Left ventricle myocardium inferior (tissue), 1 donor: Measurements from ENCODE around the gene NHLH1. TPM values are rescaled to one million over a fixed set of nuclear protein-coding genes. Genes with fewer than 3 reads are reported as not detected.
A peak's percentile ranks its signal among the peaks of the same experiment; 100 is the strongest.

ENCODE experiments used
- DNase-seq: peaks from one replicate; pipeline ENCODE4 v3.0.0-alpha.2; 2020
- H3K27ac ChIP-seq: fragments of 200-600 bp; replicated peaks from 2 replicates; pipeline ENCODE4 v1.8.0; 2021
- H3K27me3 ChIP-seq: fragments of 200-600 bp; 2 replicates; pipeline ENCODE4 v1.8.0; 2021; ENCODE audit warnings: low read depth
- H3K36me3 ChIP-seq: fragments of 200-600 bp; 2 replicates; pipeline ENCODE4 v1.8.0; 2021
- H3K4me1 ChIP-seq: fragments of 200-600 bp; 2 replicates; pipeline ENCODE4 v1.8.0; 2021
- H3K4me3 ChIP-seq: fragments of 200-600 bp; 2 replicates; pipeline ENCODE4 v1.8.0; 2021; ENCODE audit warnings: mild to moderate bottlenecking, moderate library complexity
- H3K9me3 ChIP-seq: fragments of 200-600 bp; replicated peaks from 2 replicates; pipeline ENCODE4 v1.8.0; 2021
- intact Hi-C: fragments of 100-400 bp; cut with micrococcal nuclease; formaldehyde crosslinking; loops from one replicate; pipeline ENCODE4 v1.11.0; 2022
- total RNA-seq: library from RNA; stranded (reverse); fragmentation: NEBNext Ultra II Directional; extraction: Animal tissue kit (Norgen Biotek cat#: 25700); gene quantifications from one replicate; pipeline ENCODE4 v1.2.1, GENCODE V29; 2021
- TF ChIP-seq, protein P1 (sequence below): fragments of 200-600 bp; IDR thresholded peaks from 2 replicates; pipeline ENCODE4 v1.8.0; 2021; ENCODE audit warnings: antibody characterized with exemption, mild to moderate bottlenecking, borderline replicate concordance
- donor health status: DM: no; HTN: yes; CAD: no; lungs with severe emphysema.

The NHLH1 gene
- total RNA-seq, 1 donor from 2014 or later: not detected

DNA sequence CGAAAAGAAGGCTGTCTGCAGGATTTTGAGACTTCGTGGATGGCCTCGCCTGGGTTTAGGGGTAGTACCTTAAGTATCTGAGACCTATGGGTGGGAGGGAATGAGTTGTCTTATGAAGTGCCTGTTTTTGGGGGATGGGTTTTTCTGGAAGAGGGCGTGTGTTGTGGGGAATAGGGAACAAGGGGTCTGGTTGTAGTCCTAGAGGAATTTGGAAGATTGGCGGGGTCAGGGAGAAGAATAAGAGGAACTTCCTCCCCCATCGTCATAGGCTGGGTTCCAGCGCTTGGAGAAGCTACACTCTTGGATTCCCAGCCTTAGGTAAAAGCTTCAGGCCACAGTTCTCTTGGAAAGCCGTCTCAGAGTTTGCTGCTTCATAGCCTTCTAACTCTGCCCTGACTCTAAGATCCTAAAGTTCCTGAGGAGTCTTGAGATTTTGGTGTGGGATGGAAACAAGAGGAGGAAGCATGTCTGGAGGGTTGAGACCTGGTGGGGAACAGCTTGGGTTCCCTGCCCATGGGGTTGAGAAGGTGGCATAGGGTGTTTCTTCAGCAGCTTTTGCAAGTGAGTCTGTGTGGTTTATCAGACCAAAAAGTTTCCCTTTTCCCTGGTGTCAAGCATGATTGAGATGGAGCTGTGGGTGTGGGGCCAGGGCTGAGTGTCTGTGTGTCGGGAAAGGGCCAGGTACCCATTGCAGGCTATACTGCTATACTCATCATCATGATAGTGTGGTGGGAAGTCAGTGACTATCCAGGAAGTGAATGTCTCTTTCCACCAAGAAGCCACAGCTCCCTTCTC is 35.3 kb downstream of the NHLH1 start:
- no peak for DNase-seq
- peaks cover 55% of the 10 kb centered on the region for H3K4me1 ChIP-seq
- peak overlapping the region; percentile 36 for H3K27ac ChIP-seq
- TF ChIP-seq, protein P1, sequence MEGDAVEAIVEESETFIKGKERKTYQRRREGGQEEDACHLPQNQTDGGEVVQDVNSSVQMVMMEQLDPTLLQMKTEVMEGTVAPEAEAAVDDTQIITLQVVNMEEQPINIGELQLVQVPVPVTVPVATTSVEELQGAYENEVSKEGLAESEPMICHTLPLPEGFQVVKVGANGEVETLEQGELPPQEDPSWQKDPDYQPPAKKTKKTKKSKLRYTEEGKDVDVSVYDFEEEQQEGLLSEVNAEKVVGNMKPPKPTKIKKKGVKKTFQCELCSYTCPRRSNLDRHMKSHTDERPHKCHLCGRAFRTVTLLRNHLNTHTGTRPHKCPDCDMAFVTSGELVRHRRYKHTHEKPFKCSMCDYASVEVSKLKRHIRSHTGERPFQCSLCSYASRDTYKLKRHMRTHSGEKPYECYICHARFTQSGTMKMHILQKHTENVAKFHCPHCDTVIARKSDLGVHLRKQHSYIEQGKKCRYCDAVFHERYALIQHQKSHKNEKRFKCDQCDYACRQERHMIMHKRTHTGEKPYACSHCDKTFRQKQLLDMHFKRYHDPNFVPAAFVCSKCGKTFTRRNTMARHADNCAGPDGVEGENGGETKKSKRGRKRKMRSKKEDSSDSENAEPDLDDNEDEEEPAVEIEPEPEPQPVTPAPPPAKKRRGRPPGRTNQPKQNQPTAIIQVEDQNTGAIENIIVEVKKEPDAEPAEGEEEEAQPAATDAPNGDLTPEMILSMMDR: no peak
- no peaks in the 10 kb centered on the region for H3K9me3 ChIP-seq
- peaks cover 6% of the 10 kb centered on the region for H3K27me3 ChIP-seq
- intact Hi-C loops: no loop called here
- peak overlapping the region; percentile 83 for H3K4me3 ChIP-seq
- H3K36me3 ChIP-seq: no peaks in the 10 kb centered on the region

DNA sequence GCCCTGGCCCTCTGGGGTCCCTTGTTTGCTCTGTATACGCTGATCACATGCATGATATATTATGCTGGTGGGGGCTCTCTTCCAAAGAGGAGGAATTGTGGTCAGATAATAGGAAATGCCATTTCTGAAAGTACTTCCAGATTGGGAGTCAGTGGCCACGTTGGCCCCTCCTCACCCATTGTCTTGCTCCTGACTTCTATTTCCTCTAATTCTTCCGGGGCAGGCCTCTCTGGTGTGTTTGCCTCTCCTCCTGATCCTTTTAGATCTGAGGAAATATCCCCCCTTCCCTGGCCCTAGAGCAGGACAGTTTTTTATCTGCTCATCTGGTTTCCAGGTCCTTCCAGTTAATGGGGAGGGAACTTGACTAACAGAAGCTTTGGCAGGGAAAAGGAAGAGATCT is 36.4 kb downstream of the NHLH1 start:
- Histone ChIP-seq H3K4me1 (peaks cover 55% of the 10 kb centered on the region), H3K27ac (peak overlapping the region; percentile 14), H3K27me3 (peaks cover 6% of the 10 kb centered on the region), H3K4me3 (no peak overlapping the region), H3K36me3 (no peaks in the 10 kb centered on the region), H3K9me3 (no peaks in the 10 kb centered on the region)
- TF ChIP-seq, protein P1: no peak
- DNase-seq: no peak
- intact Hi-C loops: no loop called here

DNA sequence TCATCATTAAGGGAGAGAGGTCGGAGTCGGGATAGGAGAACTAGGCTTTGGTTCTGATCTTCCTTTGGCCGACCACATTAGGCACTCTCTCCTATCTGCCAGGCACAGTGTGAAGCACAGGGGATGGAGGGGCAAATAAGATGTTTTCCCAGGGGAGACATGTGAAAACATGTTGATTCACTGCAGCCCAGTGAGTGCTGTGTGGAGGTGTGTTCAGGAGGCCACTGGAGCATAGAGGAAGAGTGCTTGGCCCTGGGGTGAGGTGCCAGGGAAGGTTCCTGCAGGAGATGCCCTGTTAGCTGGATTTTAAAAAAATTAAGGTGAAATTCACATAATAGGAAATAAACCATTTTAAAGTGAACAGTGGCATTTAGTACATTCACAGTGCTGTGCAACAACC is 37.2 kb downstream of the NHLH1 start:
- Histone ChIP-seq H3K4me3 (no peak overlapping the region), H3K27ac (no peak overlapping the region)
- intact Hi-C loops: no loop called here

DNA sequence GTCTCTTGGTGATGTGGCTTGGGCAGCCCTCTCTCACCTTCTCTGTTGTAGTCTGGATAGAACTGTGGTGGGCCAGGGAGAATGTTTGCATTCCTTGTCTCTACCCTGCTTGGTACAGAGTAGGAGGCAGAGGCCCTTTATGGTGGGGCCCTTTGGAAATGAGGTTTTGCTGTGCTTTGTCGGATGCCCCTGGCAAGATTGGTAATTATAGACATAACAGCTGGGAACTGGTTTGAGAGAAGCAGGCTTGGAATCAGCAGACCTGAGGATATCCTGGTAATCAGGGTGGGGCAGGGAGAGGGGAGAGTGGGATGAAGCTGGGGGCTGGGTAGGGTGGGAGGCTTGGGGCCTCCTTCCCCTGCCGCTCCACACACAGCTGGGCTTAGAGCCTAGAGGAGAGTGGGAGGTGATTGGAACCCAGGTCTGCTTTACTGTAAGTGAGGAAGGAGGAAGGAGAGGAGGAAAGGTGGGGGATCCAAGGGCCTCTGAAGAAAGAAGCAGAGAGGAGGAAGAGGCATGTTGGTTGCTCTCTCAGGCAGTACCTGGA is 38.5 kb downstream of the NHLH1 start:
- TF ChIP-seq, protein P1: no peak
- Histone ChIP-seq H3K27me3 (peaks cover 6% of the 10 kb centered on the region), H3K36me3 (no peaks in the 10 kb centered on the region), H3K27ac (no peak overlapping the region), H3K4me3 (no peak overlapping the region), H3K9me3 (no peaks in the 10 kb centered on the region), H3K4me1 (peaks cover 46% of the 10 kb centered on the region)
- intact Hi-C loops: no loop called here
- no peak for DNase-seq

More for the DNA sequence above, 37.2 kb downstream of the NHLH1 start:
- TF ChIP-seq, protein P1: no peak
- Histone ChIP-seq H3K9me3 (no peaks in the 10 kb centered on the region), H3K27me3 (peaks cover 6% of the 10 kb centered on the region), H3K36me3 (no peaks in the 10 kb centered on the region), H3K4me1 (peaks cover 55% of the 10 kb centered on the region)
- DNase-seq: no peak

DNA sequence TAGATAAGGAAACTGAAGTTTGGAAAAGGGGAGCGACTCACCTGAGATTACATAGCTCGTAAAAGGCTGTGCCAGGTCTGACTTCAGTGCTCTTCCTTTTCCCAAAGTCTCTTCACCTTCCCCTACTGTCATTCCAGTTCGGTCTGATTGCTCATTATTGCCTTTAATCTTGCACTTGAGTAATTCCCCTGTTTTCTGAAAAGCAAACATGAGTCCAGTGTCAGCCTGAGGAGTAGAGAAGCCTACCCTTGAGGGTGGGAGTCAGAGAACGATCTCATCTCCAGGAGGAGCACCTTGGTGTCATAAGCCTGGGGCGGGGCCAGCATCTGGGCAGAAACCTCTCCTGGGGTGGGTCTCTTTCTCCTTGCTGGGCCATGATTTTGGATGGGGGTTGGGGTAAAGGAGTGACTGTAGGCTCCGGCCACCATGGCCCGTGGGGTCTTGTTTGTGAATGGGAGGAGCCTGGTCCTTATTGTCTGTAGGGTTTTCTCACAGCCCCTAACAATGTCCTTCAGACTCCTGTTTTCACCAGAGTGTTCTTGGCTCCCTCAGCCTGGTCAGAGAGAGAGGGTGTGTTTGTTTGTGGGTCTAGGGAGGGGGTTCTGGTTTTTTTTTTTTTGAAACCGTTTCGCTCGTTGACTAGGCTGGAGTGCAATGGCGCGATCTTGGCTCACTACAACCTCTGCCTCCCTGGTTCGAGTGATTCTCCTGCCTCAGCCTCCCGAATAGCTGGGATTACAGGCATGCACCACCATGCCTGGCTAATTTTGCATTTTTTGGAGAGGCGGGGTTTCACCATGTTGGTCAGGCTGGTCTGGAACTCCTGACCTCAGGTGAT is 39.5 kb downstream of the NHLH1 start:
- Histone ChIP-seq H3K4me3 (no peak overlapping the region), H3K4me1 (peaks cover 37% of the 10 kb centered on the region), H3K27ac (no peak overlapping the region), H3K36me3 (no peaks in the 10 kb centered on the region), H3K9me3 (no peaks in the 10 kb centered on the region), H3K27me3 (peaks cover 4% of the 10 kb centered on the region)
- TF ChIP-seq, protein P1: no peak
- DNase-seq: no peak
- intact Hi-C loops: no loop called here
